ENCODE data around the gene RXRB.

RXRB gene

DNA sequence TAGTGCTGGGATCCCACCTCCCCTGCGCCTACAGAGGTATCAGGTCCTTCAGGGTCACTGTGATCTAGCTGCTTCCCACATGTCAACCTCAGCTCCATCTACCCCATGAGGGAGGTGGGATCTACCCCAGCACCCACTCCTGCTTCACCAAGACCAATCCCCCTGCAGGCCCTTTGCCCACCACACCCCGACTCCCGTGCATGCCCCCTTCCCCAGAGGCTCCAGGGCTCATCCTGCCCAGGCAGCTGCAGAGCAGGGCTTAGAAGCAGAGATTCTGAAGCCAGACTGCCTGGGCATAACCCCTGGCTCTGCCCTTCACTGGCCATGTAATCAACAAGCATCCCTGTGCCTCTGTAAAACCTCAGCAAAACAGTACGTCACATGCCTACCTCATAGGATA is 25.7 kb downstream of the RXRB start:
- no peak for DNase-seq

DNA sequence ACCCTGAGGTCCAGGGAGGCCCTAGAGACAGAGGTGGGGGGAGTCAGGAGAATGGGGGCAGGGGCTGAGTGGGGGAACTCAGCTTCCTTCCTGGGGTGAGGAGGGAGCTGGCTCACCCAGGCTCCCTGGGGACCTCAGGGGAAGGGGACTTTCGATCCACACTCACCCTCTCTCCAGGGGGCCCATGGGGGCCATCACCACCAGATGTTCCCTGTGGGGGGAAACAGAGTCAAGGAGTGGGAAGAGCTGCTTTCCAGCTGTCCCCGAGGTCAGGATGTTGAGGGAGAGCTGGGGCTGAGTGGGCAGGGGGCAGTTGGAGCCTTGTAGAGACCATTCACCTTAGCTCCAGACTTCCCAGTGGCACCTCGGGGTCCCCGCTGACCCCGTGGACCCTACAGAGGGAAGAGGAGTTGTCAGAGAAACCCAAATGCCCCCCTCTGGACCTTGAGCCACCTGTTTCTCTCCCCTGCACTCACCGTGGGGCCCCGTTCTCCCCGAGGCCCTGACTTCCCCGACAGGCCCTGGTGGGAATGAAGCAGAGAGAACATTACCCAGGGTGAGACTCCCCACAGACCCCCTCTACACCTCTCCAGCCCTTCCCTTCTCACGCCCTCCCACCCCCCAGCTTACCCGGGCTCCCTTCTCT is 26.8 kb downstream of the RXRB start:
- DNase-seq, result no peak

DNA sequence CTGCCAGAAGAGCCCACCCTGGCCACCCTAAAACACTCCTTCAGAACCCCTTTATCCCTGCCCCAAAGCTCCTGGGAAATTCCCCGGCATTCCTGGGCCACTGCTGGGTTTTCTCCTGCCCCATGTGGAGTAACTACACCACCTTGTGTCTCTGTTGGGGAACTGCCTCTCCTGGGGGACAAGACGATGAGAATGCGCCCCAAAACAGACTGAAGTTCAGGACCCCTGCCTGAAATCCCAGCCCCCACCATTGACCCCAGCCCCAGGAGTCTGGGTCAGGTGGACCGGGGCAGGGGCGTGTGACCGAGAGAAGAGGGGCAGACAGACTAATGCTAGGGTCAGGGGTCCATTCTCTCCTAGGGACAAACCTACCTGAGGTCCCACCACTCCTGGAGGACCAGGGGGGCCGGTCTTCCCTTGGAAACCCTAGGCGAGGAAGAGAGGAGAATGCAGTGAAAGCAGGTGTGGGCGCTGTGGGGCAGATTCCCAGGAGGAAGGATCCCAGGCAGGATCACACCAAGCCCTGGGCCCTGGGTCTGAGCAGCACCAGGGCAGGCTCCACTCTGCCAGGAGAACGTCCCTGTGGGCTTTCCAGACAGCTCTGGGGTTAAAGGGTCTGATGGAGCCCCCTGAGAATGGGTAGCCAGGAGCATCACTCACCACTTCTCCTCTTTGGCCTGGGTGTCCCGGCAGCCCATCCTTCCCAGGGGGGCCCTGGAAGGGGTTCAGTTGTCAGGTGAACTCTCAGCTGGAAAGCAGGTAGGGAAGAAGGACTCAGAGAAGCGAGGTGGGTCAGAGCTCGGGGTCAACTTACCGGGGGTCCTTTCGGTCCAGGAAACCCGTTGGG is 27.6 kb downstream of the RXRB start:
- DNase-seq, result no peak

DNA sequence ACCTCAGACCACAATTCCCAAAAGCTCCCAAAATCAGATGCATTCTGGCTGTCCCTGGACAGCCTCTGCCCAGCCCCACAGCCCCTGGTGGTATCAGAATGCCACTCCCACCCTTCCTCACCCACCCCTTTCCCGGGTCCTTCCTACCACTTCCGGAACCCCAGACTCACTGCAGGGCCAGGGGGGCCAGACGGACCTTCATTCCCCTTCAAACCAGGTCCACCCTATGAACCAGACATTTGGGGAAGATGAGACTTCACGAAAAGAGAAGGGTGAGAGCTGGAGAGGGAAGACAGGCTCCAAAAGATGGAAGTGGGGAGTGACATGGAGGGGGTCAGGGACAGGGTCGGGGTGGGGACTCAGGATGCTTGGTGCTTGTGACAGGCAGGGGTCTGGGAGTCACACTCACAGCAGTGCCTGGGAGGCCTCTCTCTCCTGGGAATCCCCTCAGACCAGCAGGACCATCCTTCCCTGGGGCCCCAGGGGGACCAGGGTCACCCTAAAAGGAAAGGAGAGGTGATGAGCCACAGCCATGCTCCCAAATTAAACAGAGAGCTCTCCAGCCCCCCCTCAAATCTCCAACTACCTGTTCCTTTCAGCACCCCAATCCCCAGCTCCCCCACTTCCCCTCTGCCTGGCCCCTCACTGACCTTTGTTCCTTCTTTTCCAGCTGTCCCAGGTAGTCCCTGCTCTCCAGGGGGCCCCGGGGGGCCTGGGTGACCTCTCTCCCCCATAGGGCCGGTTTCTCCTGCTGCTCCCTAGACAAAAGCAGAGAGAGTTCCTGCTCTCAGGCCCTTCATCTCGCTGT is 28.4 kb downstream of the RXRB start:
- no peak for DNase-seq

- DNase-seq, result no peak
Measured at GRCh38 chr6:33171016-33171879, 29.2 kb downstream of the RXRB start.

DNA sequence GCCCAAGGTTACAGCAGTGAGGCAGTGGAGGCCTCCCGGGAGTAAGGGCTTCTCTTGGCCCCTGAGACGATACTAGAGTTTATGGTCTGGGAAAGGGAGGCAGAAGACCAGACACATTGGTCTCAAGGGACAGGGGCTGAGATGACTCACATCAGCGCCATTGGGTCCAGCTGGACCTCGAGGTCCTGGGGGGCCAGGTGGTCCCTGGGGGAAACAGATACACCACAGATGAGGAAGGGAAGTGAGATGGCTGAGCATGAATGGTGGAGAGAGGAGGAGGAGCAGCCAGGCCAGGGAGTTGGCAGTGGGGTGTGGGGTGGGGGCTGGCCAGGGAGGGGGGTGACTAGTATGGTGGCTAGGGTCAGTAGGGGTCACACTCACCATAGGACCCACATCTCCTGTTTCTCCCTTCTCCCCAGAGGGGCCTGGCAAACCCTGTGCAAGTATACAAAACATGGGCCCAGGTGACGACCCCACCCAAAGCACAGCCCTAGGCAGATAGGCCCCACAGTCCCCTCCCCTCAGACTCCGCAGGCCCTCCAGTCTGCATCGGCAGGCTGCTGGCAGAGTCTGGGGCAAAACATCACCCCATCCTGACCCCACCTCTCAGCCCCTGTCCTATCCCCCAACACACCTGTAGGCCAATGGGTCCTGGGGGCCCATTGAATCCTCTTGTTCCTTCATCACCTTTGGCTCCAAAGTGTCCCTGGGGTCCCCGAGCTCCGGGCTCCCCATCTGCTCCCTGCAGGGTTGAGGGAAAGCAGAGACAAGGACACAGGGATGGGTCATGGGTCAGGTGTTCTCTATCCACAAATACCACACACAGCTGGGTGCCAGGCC is 30.1 kb downstream of the RXRB start:
- no peak for DNase-seq

DNA sequence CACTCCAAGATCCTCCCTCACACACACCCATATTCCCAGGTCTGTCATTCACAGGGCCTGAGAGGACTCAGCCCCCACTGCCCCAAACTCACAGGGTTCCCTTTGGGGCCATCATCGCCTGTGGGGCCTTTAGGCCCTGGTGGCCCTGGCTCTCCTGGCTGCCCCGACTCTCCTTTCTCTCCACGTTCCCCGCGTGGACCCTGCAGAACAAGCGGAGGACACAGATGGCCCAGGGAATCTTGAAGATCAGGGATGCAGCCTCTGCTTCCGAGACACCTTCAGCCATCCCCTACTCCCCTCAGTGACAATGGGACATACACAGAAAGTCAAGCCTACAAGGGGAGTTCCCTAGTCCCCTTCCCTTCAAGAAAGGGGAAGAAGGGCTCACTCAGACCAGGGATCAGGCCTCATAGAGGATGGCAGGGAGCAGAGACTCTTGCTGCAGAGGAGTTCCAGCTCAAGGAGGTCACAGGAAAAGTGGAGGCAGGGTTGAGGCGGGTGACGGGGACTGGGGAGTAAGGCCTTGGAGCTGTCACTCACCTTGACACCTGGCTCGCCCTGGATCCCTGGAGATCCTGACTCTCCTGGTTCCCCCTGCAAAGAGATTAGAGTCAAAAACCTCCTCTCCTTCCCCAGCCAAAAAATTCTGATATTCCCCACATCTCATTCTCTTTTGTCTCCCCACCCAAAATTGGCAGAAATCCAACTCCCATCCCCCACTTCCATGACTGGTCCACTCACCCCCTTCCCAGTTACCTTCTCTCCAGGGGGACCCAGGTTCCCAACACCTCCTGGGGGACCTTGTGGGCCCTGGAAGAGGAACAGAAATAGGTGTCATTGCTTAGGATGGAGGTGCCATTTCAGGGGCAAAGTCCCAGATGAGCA is 30.9 kb downstream of the RXRB start:
- no peak for DNase-seq

- no peak for DNase-seq
Measured at GRCh38 chr6:33168639-33169038, 31.8 kb downstream of the RXRB start.

DNA sequence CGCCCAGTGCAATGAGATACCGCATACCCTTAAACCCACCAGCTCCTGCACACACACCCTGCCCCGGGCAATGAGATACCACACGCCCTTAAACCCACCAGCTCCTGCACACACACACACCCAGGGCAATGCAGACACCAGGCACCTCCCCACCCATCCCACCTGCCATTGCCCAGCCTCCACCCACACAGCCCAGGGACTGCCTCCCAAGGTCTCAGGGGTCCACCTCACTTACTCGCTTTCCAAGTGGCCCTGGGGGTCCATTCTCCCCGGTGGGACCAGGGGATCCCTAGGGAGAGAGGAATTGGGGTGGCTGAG is 32.2 kb downstream of the RXRB start:
- DNase-seq, result no peak

DNA sequence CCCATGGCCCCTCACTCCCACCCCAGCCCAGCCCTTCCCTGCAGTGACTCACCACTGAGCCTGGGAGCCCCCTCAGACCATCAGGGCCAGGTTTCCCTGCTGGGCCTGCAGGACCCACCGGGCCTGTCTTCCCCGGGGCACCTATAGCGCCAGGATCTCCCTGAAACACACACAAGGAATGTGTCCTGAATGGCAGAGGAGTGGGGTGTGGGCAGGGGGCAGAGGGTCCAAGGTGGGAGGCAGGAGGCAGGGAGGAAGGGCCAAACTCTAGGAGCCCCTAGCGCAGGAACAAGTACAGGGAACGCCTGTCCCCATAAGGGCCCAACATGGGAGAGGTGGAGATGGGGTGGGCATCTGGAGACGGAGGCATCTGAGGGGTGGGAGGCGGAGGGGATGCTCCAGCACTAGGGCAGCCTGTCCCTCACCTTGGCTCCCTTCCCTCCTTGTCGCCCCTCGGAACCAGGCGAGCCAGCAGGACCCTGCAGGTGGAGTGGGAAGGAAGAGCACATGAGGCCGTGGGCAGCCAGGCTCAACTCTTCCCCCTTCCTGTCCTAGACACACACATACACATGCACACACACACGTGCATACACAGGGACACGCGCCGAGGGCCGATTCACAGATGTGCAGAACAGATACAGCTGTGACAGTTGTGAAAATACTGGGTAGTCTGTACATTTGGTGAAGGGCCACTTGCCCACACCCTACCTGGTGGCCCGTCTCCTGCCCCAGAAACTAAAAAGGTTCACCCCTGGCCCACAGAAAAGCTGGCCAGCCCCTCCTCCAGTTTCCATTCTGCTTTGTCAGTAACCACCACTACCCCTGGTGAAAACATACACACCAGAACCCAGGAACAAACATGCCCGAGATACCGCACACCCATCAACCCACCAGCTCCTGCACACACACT is 32.8 kb downstream of the RXRB start:
- DNase-seq, result no peak

- no peak for DNase-seq
Measured at GRCh38 chr6:33166811-33167210, 33.7 kb downstream of the RXRB start.

DNA sequence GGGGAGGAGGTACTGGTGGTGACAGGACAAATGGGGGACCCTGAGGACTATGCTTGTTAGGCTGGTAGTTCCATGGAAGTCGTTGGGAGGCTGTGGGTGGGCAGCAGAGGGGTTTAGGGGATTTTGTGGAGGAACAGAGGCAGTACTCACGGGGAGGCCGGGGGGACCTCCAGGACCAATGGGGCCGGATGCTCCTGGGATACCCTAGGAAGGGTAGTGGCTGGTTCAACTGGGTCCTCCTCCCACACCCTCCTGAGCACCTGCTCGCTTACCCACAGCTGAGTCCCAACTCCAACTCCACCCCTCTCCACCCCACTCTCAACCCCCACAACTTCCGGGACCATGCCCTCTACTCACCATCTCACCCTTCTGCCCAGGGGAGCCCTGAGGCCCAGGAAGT is 34.1 kb downstream of the RXRB start:
- DNase-seq, result no peak

GRCh38 chr6:33165581-33166258 is 34.7 kb downstream of the RXRB start:
- DNase-seq, result no peak

DNA sequence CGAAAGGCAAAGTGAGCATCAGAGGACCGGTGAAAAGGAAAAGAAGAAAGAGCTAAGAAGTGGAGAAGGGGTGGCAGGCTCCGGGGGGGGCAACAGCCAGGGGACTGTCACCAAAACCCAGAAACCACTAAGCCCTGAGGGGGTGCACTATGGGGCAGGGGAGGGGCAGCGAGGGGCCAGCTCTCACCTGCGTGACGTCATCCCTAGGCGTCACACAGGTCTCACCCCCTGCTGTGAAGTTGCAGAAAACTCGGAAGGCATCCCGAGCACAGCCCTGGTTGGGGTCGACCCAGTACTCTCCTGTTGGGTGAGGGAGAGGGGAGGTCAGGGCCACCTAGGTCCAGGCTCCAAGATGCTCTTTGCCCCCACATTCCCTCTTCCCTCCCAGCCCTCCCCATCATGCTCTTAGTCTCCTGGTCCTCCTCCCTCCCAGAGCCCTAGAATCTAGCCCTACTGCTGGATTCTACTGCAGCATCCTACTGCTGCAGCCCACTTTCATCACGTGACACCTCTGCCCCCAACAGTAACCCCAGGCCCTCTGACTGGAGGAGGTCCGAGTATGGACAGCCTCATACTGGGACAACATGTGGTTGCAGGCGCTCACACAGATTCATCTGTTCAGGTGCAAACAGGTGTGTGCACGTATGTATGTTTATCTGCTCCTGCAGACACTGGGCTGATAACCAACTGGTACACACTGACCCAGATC is 35.6 kb downstream of the RXRB start:
- DNase-seq, result no peak

- no peak for DNase-seq
Measured at GRCh38 chr6:33164176-33164575, 36.3 kb downstream of the RXRB start.

DNA sequence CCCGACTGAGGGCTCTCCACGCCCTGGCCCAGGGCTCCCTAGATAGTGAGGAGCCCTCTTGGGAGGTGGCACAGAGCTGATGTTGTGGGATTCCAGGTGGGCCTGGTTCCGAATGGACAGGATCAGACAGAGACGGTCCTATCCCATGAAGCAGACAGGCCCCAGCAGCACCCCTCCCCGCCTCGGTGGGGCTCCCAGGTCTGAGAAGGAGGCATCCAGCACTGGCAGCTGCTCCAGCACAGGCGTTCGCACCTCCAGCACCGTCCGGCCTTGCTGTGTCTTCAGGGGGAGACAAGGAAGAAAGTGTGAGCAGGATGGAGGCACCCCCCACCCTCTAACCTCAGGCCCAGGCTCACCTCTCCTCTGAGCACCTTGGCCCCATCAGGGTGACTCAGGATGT is 36.9 kb downstream of the RXRB start:
- no peak for DNase-seq

DNA sequence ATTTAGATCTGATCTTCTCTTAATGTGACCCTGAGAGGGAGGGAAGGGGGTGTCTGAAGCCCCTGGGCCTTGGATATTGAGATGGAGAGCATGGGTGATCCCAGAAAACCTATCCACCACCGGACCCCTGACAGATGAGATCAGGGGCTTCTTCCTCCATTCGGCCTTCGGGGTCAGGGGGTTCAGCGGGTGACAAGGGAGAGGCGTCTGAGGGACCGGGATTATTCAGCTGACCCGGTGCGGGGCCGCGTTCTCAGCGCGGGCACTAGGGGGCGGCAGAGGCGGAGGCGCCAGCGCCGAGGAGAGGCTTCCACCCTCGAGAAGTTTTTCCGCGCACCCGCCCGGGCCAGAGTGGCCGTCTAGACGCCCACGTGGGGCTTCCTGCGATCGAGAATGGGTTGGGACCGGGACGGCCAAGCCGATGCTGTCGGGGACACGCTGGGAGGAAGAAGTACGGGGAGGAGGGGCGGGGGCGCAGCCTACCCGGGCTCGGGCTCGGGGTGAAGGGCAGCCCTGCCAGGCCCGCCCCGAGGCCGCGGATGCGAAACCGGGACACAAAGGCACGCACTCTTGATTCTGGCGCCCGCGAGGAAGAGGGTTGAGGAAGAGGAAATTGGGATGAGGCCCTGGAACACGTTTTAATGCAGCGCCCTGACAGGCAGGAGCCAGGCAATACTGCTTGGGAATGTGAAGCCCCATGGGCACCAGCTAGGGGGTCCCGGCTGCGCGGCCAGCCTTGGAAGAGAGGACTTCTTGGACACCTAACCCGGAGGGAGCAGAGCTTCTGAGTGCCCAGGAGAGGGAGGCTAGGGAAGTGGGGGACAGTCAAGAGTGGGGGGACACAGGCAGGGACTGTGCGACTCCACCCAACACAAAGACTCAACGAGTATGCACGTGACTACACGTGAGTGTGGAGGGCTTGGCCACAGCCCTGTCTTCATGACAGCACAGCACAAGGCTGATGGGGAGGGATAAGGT is 38.8 kb downstream of the RXRB start:
- DNase-seq, result peak; percentile 63
